AG10803 (cell line): ENCODE measurements around the gene IMMP2L.

ENCODE experiments used
- DNase-seq: peaks from one replicate; pipeline ENCODE4 v3.0.0; 2010; ENCODE audit warnings: low read depth
- H3K4me3 ChIP-seq: 2 replicates; pipeline ENCODE4 v1.5.1; 2011; ENCODE audit warnings: mild to moderate bottlenecking, low read length, control low read depth
- TF ChIP-seq, protein P1 (sequence below): conservative IDR thresholded peaks from 2 replicates; pipeline ENCODE4 v1.5.1; 2011; ENCODE audit warnings: mild to moderate bottlenecking, low read length, control low read depth, inconsistent platforms

Gene IMMP2L

DNA sequence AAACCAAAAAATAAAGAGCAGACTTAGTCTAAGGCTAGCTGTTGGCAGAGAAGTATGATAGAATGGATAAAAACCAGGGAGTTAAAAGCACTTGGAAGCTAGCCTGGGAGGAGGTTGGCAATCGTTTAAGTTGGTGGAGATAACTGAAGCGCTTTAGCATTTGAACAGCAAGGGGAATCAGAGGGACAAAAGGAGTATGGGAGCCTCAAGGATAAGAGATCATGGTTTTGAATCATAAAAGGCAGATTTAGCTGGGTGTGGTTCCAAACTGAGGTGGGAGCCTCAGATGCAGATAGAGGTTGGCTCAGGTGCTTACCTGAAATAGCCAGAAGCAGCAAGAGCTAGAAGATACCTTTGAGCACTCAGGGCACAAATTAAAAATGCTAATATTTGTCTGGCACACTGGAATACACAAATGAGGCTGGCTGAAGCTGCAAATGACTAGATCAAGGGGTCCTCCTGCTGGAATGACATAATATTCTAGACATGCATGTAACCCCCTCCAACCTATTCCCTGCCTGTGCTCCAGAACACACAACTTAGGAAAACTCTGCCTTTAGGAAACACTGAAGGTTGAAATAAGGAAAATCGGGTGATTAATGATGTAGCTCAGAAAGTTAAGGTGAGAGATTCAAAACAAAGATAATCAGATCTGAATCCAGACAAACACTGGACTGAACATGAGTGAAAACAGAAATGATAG, 843.6 kb downstream of the IMMP2L start:
- DNase-seq: no peak
- TF ChIP-seq, protein P1, sequence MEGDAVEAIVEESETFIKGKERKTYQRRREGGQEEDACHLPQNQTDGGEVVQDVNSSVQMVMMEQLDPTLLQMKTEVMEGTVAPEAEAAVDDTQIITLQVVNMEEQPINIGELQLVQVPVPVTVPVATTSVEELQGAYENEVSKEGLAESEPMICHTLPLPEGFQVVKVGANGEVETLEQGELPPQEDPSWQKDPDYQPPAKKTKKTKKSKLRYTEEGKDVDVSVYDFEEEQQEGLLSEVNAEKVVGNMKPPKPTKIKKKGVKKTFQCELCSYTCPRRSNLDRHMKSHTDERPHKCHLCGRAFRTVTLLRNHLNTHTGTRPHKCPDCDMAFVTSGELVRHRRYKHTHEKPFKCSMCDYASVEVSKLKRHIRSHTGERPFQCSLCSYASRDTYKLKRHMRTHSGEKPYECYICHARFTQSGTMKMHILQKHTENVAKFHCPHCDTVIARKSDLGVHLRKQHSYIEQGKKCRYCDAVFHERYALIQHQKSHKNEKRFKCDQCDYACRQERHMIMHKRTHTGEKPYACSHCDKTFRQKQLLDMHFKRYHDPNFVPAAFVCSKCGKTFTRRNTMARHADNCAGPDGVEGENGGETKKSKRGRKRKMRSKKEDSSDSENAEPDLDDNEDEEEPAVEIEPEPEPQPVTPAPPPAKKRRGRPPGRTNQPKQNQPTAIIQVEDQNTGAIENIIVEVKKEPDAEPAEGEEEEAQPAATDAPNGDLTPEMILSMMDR: no peak
- H3K4me3 ChIP-seq: no peak overlapping the region

DNA sequence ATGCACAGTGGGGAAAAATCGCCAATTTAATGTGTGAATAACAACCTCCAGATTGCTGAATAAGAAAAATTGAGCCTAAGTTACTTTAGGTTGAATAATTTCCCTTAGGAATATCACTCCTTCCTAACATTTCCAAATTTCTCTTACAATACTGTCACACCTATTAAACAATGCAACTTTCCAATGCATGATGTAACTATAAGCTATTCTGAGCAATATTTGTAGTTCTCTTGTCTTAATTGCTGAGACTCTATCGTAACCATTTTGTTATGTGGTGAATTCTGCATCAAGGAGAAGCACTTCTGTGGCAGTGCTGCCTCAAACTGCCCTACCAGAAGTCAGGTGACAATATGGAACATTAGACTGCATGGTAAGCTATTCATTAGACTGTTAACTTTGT, 858.1 kb downstream of the IMMP2L start:
- no peak for DNase-seq
- no peak overlapping the region for H3K4me3 ChIP-seq
- TF ChIP-seq, protein P1: no peak

DNA sequence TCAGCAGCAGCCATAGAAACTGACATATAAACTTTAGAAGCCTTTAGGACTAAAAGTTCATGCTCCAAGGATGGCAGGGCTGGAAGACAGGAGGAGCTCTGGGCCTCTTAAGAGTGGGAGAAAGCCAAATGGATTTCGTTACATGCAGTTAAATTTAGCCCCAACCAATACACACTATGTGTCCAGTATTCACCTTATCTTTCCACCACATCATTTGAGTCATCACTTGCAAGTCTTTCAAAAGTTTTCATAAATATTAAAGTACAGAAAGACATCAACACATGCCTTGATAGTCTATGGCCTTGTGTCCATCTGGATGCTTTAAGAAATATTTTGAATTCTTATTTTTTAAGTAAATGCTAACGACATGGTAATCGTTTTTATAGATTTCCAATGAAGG, 863.7 kb downstream of the IMMP2L start:
- H3K4me3 ChIP-seq: no peak overlapping the region
- TF ChIP-seq, protein P1: no peak
- no peak for DNase-seq

DNA sequence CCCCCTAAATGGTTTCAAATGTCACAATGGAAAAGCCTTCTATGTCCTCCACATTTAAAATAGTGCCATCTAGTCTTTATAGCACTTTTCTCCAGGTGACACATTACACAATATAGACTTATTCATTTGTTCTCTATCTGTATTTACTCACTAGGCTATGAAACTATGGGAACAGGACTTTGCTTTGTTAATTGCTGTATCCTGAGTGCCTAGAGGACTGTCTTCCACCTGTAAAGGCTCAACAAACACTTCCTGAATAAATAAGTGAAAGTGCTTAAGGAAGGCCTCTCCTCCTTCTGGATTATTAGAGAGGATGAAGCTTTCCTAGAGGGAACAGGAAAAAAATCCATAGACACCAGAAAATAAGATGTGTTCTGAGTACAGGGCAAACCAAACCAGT, 868.9 kb downstream of the IMMP2L start:
- TF ChIP-seq, protein P1: no peak
- H3K4me3 ChIP-seq: no peak overlapping the region
- DNase-seq: no peak

DNA sequence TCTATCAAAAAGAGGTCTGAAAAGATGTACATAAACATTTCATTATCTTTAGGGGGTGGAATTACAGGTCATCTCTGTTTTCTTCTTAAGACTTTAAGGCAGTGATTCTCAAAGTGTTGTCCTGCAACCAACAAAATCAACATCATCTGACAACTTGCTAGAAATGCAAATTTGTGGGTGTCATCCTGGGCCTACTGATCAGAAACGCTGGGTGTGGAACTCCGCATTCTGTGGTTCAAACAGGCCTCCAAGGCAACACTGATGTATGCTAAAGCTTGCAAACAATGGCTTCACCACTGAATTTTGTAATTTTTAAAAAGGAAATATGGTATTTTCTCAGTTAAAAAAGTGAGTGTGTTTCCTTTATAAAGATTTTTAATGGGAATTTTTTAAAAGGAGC, 873.4 kb downstream of the IMMP2L start:
- H3K4me3 ChIP-seq: no peak overlapping the region
- TF ChIP-seq, protein P1: no peak
- DNase-seq: no peak

DNA sequence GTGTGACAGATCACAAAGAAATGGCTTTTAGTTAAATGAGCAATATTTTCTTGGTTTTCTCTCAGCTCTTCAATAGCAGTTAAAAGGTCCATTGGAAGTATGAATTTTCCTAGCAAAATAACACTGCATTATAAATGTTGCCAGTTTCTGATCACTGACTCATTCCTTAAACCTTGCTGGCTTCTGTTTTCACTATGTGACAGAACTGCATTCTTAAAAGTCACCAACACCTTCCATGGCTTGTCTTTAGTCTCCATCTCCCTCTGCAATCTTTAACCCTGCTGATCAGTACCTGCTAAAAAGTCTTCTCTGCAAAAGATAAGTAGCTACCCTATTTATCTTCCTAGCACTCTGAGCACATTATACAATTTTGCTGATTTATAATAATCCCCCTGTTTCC, 876.4 kb downstream of the IMMP2L start:
- TF ChIP-seq, protein P1: no peak
- H3K4me3 ChIP-seq: no peak overlapping the region
- DNase-seq: no peak

DNA sequence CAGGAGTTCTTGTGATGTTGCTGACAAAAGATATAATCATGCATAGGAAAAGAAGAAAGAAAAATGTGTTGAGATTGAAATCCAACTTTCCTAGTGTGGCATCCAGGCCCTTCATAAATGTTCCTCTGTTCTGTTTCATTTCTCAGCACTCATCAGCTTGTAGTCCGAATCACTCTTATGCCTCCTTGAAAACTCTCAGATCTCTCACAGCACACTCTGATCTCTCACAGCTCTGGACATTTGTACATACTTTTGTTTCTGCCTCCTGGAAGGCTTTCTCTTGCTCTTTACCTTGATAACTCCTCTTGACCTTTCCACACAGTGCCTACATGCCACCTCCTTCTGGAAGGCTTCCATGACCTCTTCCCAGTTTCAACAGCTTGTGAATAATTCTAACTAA, 880.4 kb downstream of the IMMP2L start:
- TF ChIP-seq, protein P1: no peak
- DNase-seq: no peak
- no peak overlapping the region for H3K4me3 ChIP-seq
